IMR-90 (cell line): ENCODE measurements around the gene ADPRM. TPM values are rescaled to one million over a fixed set of nuclear protein-coding genes. Genes with fewer than 3 reads are reported as not detected.

Source experiments
- ATAC-seq: fragments of 200-7000 bp; cut with Tn5 transposase; 2 replicates; pipeline ENCODE4 v1.9.1; 2020; ENCODE audit warnings: low read depth, mild to moderate bottlenecking, moderate library complexity
- BruUV-seq: library from RNA; stranded (reverse); fragments of 400-500 nt; replicated peaks from 2 replicates; lab custom pipeline; 2021; lab: Mats Ljungman, UMichigan
- CTCF ChIA-PET: fragments of 300-600 bp; formaldehyde crosslinking; extraction: SDS; loops from one replicate; lab custom pipeline; 2021; ENCODE audit warnings: antibody characterized with exemption; lab: Yijun Ruan, JAX
- POLR2A ChIA-PET: fragments of 300-600 bp; sonication (Branson Sonifier 250); formaldehyde crosslinking; loops from one replicate; lab custom pipeline; 2022; ENCODE audit warnings: antibody characterized with exemption; ENCODE audit not compliant: unreplicated experiment; lab: Charles Lee
- DNase-seq: peaks from one replicate; pipeline ENCODE4 v3.0.0; 2013
- H2AFZ ChIP-seq: replicated peaks from 2 replicates; pipeline ENCODE3; 2013; ENCODE audit warnings: low read length, mild to moderate bottlenecking; ENCODE audit not compliant: poor library complexity
- H2AK5ac ChIP-seq: 2 replicates; pipeline ENCODE4 v1.6.1; 2013; ENCODE audit warnings: low read depth, low read length, inconsistent platforms
- H2AK9ac ChIP-seq: replicated peaks from 2 replicates; pipeline ENCODE3; 2013; ENCODE audit warnings: mild to moderate bottlenecking, low read depth, low read length, moderate library complexity; ENCODE audit not compliant: poor library complexity
- H2BK120ac ChIP-seq: 2 replicates; pipeline ENCODE4 v1.6.1; 2013; ENCODE audit warnings: low read depth, low read length, inconsistent platforms
- H2BK15ac ChIP-seq: 3 replicates; pipeline ENCODE4 v1.6.1; 2013; ENCODE audit warnings: low read depth, low read length, inconsistent platforms
- H2BK20ac ChIP-seq: 2 replicates; pipeline ENCODE4 v1.6.1; 2013; ENCODE audit warnings: low read depth, mild to moderate bottlenecking, inconsistent platforms, low read length, moderate library complexity
- H2BK5ac ChIP-seq: 2 replicates; pipeline ENCODE4 v1.6.1; 2013; ENCODE audit warnings: mild to moderate bottlenecking, low read depth, low read length, inconsistent platforms; ENCODE audit not compliant: poor library complexity, severe bottlenecking
- H3K14ac ChIP-seq: replicated peaks from 2 replicates; pipeline ENCODE4 v1.6.1; 2013; ENCODE audit warnings: low read depth, low read length, inconsistent platforms
- H3K18ac ChIP-seq: 2 replicates; pipeline ENCODE4 v1.6.1; 2013; ENCODE audit warnings: low read depth, low read length, control low read depth
- H3K23ac ChIP-seq: 2 replicates; pipeline ENCODE4 v1.6.1; 2013; ENCODE audit warnings: low read depth, low read length, inconsistent platforms
- H3K27ac ChIP-seq: 2 replicates; pipeline ENCODE4 v1.5.1; 2013; ENCODE audit warnings: mild to moderate bottlenecking, control low read depth, low read length; ENCODE audit not compliant: insufficient read depth
- H3K27me3 ChIP-seq: 2 replicates; pipeline ENCODE4 v1.6.1; 2013; ENCODE audit warnings: low read length; ENCODE audit not compliant: control insufficient read depth, insufficient read depth
- H3K36me3 ChIP-seq: 2 replicates; pipeline ENCODE4 v1.6.1; 2013; ENCODE audit warnings: low read length, mixed read lengths; ENCODE audit not compliant: control insufficient read depth, insufficient read depth
- H3K4ac ChIP-seq: 2 replicates; pipeline ENCODE4 v1.6.1; 2013; ENCODE audit warnings: low read depth, low read length, inconsistent platforms
- H3K4me1 ChIP-seq: 2 replicates; pipeline ENCODE4 v1.6.1; 2013; ENCODE audit warnings: low read length, mixed read lengths; ENCODE audit not compliant: control insufficient read depth, insufficient read depth
- H3K4me2 ChIP-seq: 2 replicates; pipeline ENCODE4 v1.6.1; 2013; ENCODE audit warnings: low read depth, mild to moderate bottlenecking, control low read depth, low read length, moderate library complexity
- H3K4me3 ChIP-seq: 2 replicates; pipeline ENCODE4 v1.5.1; 2013; ENCODE audit warnings: low read depth, mild to moderate bottlenecking, control low read depth, low read length, moderate library complexity; ENCODE audit not compliant: insufficient read depth
- H3K56ac ChIP-seq: 2 replicates; pipeline ENCODE4 v1.6.1; 2013; ENCODE audit warnings: low read length, inconsistent platforms; ENCODE audit not compliant: insufficient read depth; ENCODE audit errors: extremely low read depth
- H3K79me1 ChIP-seq, 2 experiments: 2 replicates each; pipeline ENCODE4 v1.6.1; 2013; ENCODE audit warnings: low read length in 2 of 2, inconsistent platforms in 1 of 2, low read depth in 1 of 2
- H3K9ac ChIP-seq: 2 replicates; pipeline ENCODE4 v1.6.1; 2013; ENCODE audit warnings: low read depth, low read length, control low read depth
- H3K9me1 ChIP-seq: 2 replicates; pipeline ENCODE4 v1.6.1; 2013; ENCODE audit warnings: low read length, inconsistent platforms; ENCODE audit not compliant: insufficient read depth
- H3K9me3 ChIP-seq: 2 replicates; pipeline ENCODE4 v1.6.1; 2013; ENCODE audit warnings: low read length; ENCODE audit not compliant: control insufficient read depth, insufficient read depth
- H4K20me1 ChIP-seq: 2 replicates; pipeline ENCODE4 v1.6.1; 2013; ENCODE audit warnings: low read length, inconsistent platforms; ENCODE audit not compliant: insufficient read depth
- H4K5ac ChIP-seq: 2 replicates; pipeline ENCODE4 v1.6.1; 2013; ENCODE audit warnings: mild to moderate bottlenecking, low read depth, low read length, control low read depth
- H4K8ac ChIP-seq, 2 experiments: 2 replicates each; pipeline ENCODE4 v1.6.1; 2013; ENCODE audit warnings: low read depth in 2 of 2, low read length in 2 of 2, control low read depth in 1 of 2, inconsistent platforms in 1 of 2
- H4K91ac ChIP-seq: 2 replicates; pipeline ENCODE4 v1.6.1; 2013; ENCODE audit warnings: low read depth, low read length, inconsistent platforms; ENCODE audit not compliant: insufficient read depth
- RFX5 ChIP-seq: IDR thresholded peaks from 2 replicates; pipeline ENCODE4 v1.8.0; 2012; ENCODE audit warnings: low read depth, mild to moderate bottlenecking, low read length, moderate library complexity
- SMC3 ChIP-seq: fragments of 150-350 bp; IDR thresholded peaks from 2 replicates; pipeline ENCODE4 v1.6.1; 2016; ENCODE audit warnings: low read depth, mild to moderate bottlenecking, antibody characterized with exemption, low read length, moderate library complexity
- WGBS, 2 experiments: methylation state at CpG; one replicate each; pipeline versions ENCODE4 v1.1.5 to v1.1.7; 2013; ENCODE audit warnings: missing lambda C conversion rate in 2 of 2; ENCODE audit not compliant: insufficient read length in 1 of 2; ENCODE audit errors: extremely low coverage in 2 of 2; 5-methylcytosine and 5-hydroxymethylcytosine counted together
- dilution Hi-C: fragments of 300-500 bp; cut with HindIII; formaldehyde crosslinking; loops from one replicate; pipeline ENCODE4 v1.14.3; 2018; ENCODE audit warnings: low sequenced_read_pairs; ENCODE audit not compliant: unreplicated experiment
- in situ Hi-C: fragments of 300-500 bp; cut with MboI; formaldehyde crosslinking; loops from 3 replicates; pipeline ENCODE4 v1.14.3; 2019; ENCODE audit warnings: low sequenced_read_pairs, inconsistent platforms, mixed read lengths
- intact Hi-C: fragments of 100-400 bp; cut with micrococcal nuclease; formaldehyde crosslinking; loops from 2 replicates; pipeline ENCODE4 v1.10.0; 2022
- polyA plus RNA-seq, 3 experiments: library from polyadenylated mRNA; depleted of rRNA; stranded (reverse); fragments of >200 nt; gene quantifications; 2 replicates each; pipeline ENCODE4 v1.2.3, GENCODE V29; 2012; ENCODE audit warnings: low replicate concordance in 1 of 3
- total RNA-seq: library from RNA; depleted of rRNA; stranded (reverse); fragments of >200 nt; gene quantifications from 2 replicates; pipeline ENCODE4 v1.2.3, GENCODE V29; 2012

Gene ADPRM
- total and polyA plus RNA-seq, 2 of the 4 experiments (the other 2 are of a cell fraction): 7.4 to 12.2 TPM

- dilution Hi-C loops: no loop called here
- Histone ChIP-seq H3K9ac (peak overlapping the region; percentile 70), H2AFZ (no peak overlapping the region), H3K27ac (peak overlapping the region; percentile 72), H3K4me1 (peaks cover 2% of the 10 kb centered on the region), H2BK5ac (peak overlapping the region; percentile 89), H3K9me3 (no peaks in the 10 kb centered on the region), H2AK5ac (no peak overlapping the region; the same call in 1 of the 2 replicates), H3K4ac (peak overlapping the region; percentile 91), H4K91ac (peak overlapping the region; percentile 75), H2BK15ac (peak overlapping the region; percentile 68; the same call in 2 of the 3 replicates), H2AK9ac (no peak overlapping the region), H3K4me2 (peak overlapping the region; percentile 95), H3K14ac (peak overlapping the region; percentile 95), H2BK120ac (peak overlapping the region; percentile 72), H3K18ac (peak overlapping the region; percentile 52; the same call in 1 of the 2 replicates), H4K5ac (peak overlapping the region; percentile 57), H3K9me1 (no peaks in the 10 kb centered on the region), H3K79me1 (peaks cover 31 to 56% of the 10 kb centered on the region in 2 experiments), H3K56ac (peak overlapping the region; percentile 96), H3K36me3 (peaks cover 5% of the 10 kb centered on the region), H3K27me3 (no peaks in the 10 kb centered on the region), H3K4me3 (peak overlapping the region; percentile 77), H4K8ac (peak overlapping the region; percentile 55 to 83), H2BK20ac (no peak overlapping the region), H4K20me1 (no peaks in the 10 kb centered on the region), H3K23ac (peak overlapping the region; percentile 95)
- TF ChIP-seq RFX5 (no peak), SMC3 (no peak)
- TSS peak; percentile 59 for BruUV-seq
- CTCF ChIA-PET: no interaction called here
- intact Hi-C loops: loop anchor here (5.0 kb wide), 1 partner anchor 51 kb away; no protein-coding TSS in a partner anchor
- in situ Hi-C loops: no loop called here
- POLR2A ChIA-PET: no interaction called here
- DNase-seq (peak; percentile 10), ATAC-seq (no peak)
- WGBS, 2 experiments: no CpG with 5 or more reads among the region's 18 CpGs
Observed at GRCh38 chr17:10698096-10698818, 863 bp downstream of the ADPRM start.
